ENCODE results near the gene FXYD7.
A peak's percentile ranks its signal among the peaks of the same experiment; 100 is the strongest.

Gene FXYD7

DNA sequence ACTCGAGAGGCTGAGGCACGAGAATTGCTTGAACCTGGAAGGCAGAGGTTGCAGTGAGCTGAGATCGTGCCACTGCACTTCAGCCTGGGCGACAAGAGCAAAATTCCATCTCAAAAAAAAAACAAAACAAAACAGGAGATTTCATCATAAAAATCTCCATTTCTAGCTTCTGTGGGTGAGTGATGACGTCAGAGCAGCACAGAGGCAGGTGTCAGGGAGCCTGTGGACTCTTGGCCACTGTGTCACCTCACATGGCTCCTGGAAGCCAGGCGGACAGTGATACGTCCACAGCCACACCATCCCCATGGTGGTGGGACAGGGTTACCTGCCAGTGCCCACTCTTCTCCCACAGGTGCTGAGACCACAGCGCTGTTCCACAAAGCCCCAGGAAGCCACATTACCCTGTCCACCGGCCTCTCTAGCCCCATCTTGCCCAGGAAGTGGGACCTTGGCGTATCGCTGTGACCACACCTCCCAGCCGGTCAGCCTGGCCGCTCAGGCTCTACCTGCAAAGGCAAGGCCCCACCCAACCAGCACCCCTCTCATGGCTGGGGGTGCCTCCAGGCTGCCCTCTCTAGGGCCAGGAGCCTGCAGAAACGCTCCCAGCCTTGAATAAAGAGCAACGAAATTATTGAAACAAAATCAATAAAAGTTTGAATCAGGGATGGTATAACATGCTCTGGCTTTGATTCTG, 29.9 kb upstream of the FXYD7 start:
- DNase-seq = no peak

DNA sequence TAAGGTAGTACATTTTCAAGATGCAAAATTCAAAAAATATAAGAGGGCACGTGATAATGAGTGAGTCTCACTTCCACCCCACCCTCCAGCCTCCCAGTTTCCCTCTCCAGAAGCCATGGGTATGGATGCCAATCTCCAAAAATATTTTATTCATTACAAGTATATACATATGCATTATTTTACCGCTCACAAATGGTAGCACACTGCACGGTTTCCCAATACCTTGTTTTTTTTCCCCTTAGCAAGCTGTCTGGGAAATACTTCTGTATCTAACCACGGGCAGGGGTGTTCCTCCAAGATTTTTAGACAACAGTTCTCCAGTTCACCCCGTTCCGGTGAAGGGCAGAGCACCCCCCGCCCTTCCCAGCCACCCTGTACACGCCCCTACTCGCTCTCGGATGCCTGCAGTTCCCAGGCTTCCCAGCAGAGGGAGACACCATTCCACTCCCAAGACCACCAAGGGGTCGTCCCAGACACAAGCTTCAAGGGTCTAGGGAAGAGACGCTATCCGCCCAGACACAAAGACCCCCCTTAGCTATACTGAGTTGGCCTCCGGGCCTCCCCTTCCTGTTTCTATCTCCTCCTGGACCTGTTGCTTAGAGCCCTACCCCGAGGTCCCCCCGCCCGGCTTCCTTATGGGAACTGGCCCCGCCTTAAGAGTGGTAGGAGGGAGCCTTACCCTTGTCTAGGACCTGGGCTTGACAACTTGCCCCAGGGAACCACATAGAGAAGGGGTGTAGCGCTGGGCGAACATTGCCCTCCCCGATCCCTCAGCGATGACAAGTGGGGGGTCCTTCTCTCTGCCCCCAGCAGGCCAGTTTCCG, 28.5 kb upstream of the FXYD7 start:
- peak; percentile 18 to 27 for DNase-seq

- no peak for DNase-seq
Measured at GRCh38 chr19:35115177-35115951, 27.7 kb upstream of the FXYD7 start, which contains the start of gene FXYD3. Gene FXYD3, plus strand, starts transcription at chr19:35115823. Its CDS starts 3,554 bp downstream, at chr19:35119377.

DNA sequence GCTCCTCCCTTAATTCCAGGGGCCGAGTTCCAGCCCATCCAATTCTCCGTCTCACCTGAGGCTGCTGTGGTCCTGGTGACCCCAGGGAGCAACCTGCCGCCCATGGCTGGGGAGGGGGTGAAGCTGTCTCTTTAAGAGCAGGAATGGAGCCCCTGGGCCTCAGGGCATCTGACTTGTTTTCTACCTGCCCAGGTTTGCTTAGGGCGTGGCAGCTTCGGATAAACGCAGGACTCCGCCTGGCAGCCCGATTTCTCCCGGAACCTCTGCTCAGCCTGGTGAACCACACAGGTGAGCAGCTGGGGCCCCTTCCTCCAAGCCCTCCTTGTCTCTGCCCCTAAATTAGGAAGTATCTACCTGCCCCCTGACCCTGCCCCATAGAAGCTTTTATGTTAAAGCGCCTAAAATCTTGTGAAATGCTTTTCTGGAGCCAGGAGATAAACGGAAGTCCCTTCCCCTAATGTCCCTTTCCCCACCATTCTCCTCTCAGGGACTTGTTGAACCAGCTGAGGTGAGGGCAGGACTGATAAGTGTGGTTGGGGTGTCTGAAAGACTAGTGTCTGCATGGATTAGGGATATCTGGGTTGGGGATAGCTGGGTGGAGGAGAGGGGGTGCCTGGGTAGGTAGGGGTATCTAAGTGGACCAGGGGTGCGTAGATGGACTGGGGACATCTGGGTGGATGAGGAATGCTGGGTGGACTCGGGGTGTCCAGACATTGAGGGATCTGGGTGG, 26.8 kb upstream of the FXYD7 start:
- no peak for DNase-seq

DNA sequence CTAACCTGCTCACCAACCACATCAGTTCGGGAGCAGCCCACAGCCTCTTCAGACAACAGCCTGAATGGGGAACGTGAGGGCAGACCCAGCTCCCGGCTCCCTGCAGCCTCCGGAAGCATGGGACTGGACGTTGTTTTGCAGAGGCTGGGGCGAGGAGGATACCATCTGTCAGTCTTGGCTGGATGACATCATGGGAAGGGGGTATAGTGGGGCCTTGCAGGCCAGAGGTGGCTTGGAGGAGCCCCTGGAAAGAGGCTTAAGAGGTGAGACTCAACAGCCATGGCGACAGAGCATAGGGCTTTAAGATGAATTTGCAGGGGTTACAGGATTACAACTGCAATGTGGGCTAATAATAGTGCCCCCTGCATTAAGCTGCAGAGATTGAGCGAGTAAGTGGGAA, 25.9 kb upstream of the FXYD7 start:
- DNase-seq = no peak

DNA sequence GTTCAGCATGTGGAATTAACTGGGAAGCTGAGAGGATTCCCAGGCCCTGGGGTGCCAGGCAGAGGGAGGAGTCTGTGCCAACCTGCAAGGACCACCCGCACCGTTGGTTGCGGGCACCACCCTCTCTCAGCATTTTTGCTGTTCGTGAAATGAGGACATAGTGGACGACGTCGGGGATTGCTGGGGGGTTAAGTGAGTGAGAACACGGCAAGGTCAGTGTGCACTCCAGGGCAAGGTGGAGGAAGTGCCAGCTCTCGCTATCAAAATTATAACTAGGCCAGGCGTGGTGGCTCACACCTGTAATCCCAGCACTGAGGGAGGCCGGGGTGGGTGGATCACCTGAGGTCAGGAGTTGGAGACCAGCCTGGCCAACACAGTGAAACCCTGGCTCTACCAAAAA, 25.3 kb upstream of the FXYD7 start:
- DNase-seq = no peak

- DNase-seq = no peak
Measured at GRCh38 chr19:35118268-35119020, 24.6 kb upstream of the FXYD7 start.

DNA sequence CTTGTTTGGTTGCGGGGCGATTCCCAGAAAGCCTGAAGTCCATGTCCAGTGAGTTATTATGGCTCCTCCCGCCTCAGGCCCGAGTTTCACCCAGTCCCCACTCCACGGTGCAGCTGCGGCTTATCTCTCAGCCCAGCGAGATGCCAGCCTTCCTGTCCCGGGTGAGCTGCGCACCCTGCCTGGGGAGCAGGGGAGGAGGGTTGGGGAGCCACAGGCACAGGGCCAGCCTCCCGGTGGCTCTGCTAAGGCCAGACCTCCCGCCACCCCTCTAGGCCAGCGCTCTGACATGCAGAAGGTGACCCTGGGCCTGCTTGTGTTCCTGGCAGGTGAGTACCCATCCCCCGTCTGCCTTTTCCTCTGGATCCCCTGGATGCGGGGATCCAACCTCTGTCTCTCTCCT, 24.0 kb upstream of the FXYD7 start:
- no peak for DNase-seq

- DNase-seq = no peak
Measured at GRCh38 chr19:35119578-35120155, 23.4 kb upstream of the FXYD7 start.

DNA sequence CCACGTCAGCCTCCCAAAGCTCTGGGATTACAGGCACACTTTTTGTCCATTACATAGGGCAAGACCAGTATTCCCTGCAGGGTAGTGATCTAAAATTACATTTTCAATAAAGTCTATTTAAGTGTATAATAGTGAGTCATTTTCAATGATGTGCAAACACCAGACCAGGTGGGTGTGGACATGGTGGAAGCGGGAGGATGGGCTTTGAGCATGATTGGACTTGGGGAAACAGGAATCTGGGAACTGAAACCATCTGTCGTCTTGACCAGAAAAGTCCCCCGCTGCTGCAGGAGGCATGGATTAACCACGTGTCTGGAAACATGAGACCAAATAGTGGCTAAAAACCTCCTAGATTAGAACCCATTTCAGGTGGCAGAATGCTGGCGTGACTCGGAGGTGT, 22.6 kb upstream of the FXYD7 start:
- peak; percentile 59 to 74 for DNase-seq

DNA sequence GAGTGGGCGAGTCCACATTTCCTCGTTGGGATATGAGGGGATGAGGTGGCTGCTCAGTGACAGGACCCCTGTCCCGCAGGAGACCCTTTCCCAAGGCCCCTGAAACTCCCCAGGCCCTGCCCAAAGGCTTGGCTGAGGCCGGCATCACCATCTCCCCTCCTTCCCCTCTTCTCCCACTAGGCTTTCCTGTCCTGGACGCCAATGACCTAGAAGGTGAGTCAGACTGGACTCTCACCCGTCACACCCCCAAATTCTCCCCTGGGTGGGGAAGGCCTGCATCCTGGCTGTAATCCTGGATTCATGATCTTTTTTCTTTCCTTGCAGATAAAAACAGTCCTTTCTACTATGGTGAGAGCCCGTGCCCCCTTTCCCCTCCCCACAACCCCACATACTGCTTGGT, 22.2 kb upstream of the FXYD7 start:
- no peak for DNase-seq

GRCh38 chr19:35122687-35123551, 20.1 kb upstream of the FXYD7 start:
- no peak for DNase-seq

DNA sequence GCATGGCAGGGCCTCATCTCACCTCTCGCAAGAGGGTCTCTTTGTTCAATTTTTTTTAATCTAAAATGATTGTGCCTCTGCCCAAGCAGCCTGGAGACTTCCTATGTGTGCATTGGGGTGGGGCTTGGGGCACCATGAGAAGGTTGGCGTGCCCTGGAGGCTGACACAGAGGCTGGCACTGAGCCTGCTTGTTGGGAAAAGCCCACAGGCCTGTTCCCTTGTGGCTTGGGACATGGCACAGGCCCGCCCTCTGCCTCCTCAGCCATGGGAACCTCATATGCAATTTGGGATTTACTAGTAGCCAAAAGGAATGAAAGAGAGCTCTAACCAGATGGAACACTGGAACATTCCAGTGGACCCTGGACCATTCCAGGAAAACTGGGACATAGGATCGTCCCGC, 19.5 kb upstream of the FXYD7 start:
- DNase-seq = no peak

DNA sequence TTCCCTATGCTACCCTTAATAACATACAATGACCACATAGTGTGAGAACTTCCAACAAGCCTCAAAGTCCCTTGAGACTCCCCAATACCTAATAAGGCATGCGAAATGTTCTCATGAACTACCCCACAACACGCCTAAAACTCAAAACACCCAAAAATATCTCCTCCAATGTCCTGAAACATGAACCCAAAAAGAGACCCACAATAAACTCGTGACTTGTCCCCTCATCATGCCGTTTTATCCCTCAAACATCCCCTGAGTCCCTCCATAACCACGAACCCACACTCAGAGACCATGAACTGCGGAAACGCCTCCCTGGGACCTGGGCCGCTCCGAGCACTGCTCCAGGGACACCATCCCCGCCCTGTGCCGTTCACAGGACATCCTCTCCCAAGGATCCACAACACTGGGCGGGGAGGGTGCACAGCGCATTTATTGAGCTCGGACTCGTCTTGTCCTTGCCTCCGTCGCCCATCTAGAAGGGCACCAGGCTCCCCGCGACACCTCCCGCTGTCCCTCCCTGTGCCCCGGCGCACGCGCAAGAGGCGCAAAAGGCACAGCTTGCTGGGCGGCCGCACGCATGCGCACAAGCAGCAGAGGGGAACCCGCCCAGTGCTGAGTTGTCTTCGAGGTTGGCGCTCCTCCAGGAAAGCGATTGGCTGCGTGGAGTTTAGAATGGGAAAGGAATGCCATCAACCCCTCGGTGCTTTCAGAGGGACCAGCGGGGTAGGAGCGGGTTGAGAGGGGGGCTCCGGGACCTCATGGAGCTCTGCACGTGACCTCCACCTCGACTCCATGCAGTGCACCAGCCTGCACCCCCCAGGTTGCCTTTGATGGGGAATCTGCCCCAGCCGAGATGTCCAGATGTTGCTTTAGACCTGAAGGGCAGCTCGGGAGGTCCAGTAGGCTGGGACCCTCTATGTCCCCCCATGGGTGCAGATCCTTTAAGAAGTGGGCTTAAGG, 18.7 kb upstream of the FXYD7 start:
- peak; percentile 77 to 84 for DNase-seq

- no peak for DNase-seq
Measured at GRCh38 chr19:35125270-35125717, 17.8 kb upstream of the FXYD7 start.

DNA sequence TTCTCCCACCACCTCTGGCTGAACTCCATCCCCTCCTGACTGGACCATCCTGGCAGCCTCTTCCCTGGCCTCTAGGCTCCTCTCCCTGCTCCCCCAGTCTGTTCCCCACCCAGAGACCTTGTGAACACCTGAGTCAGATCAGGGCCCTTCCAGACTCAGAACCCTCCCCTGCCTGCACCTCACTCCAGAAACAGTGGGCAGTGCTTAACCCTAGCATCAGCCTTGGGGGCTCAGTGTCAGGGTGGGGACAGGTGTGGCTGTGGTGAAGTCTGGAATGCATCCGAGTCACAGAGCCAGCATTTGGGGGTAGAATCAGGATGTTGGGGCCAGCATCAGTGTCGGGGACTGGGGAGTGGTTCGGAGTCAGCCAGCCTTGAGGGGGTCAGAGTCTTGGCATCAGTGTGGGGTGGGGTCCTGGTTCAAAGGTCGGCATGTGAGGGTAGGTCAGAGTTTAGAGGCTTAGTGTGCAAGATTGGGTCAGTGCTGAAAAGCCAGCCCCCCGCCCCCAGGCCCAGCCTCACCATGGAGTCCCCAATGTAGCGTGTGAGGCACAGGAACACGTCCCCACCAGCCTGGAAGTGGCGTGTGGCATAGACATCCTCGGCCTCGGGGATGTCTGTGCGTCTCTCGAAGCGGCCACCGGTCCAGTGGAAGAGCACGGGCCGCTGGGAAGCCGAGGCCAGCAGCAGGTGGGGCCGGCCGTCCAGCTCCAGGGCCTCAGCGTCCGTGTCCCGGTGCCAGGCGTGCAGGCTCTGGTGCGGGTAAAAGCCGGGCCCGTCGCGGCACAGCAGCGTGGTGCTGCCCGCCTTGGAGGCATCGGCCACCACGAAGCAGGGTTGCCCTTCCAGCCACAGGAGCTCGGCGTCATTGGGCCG, 17.1 kb upstream of the FXYD7 start:
- no peak for DNase-seq

GRCh38 chr19:35126624-35126959, 16.5 kb upstream of the FXYD7 start:
- DNase-seq = no peak

- DNase-seq = no peak
Measured at GRCh38 chr19:35127871-35128270, 15.2 kb upstream of the FXYD7 start.
